Astrocyte of the spinal cord (primary cell): ENCODE measurements around the gene ODAD4.
A peak's percentile ranks its signal among the peaks of the same experiment; 100 is the strongest.

Source experiments
- DNase-seq: peaks from one replicate; pipeline ENCODE4 v3.0.0; 2011; ENCODE audit warnings: low read depth, low spot score
- H3K4me3 ChIP-seq: 2 replicates; pipeline ENCODE4 v1.5.1; 2011; ENCODE audit warnings: low read depth, mild to moderate bottlenecking, low read length, moderate library complexity
- CTCF ChIP-seq: IDR thresholded peaks from 2 replicates; pipeline ENCODE4 v1.5.1; 2012; ENCODE audit warnings: low read depth, mild to moderate bottlenecking, low read length, inconsistent platforms
- in situ Hi-C: cut with HindIII; loops from 2 replicates; pipeline ENCODE4 v1.10.0; 2017; ENCODE audit warnings: low sequenced_read_pairs

ODAD4 gene

GRCh38 chr17:41973408-41973811 is 43.0 kb downstream of the ODAD4 start:
- H3K4me3 ChIP-seq: no peak overlapping the region
- in situ Hi-C loops: no loop called here

GRCh38 chr17:41974031-41974430 is 43.6 kb downstream of the ODAD4 start:
- no peak for TF ChIP-seq CTCF
- H3K4me3 ChIP-seq: no peak overlapping the region
- in situ Hi-C loops: no loop called here
- no peak for DNase-seq

More at GRCh38 chr17:41973408-41973811, 43.0 kb downstream of the ODAD4 start:
- TF ChIP-seq CTCF: no peak
- DNase-seq: no peak

- no peak for TF ChIP-seq CTCF
- H3K4me3 ChIP-seq: no peak overlapping the region
- in situ Hi-C loops: no loop called here
- DNase-seq: no peak
Observed at GRCh38 chr17:41974658-41975057, 44.2 kb downstream of the ODAD4 start.

GRCh38 chr17:41975099-41976083 is 45.0 kb downstream of the ODAD4 start:
- TF ChIP-seq CTCF: no peak

GRCh38 chr17:41976142-41976768 is 45.8 kb downstream of the ODAD4 start:
- in situ Hi-C loops: no loop called here
- no peak for DNase-seq
- H3K4me3 ChIP-seq: no peak overlapping the region
- no peak for TF ChIP-seq CTCF

More at GRCh38 chr17:41975099-41976083, 45.0 kb downstream of the ODAD4 start:
- in situ Hi-C loops: no loop called here
- DNase-seq: peak; percentile 53
- no peak overlapping the region for H3K4me3 ChIP-seq

- TF ChIP-seq CTCF: no peak
- in situ Hi-C loops: no loop called here
- no peak for DNase-seq
- no peak overlapping the region for H3K4me3 ChIP-seq
Observed at GRCh38 chr17:41977991-41978390, 47.6 kb downstream of the ODAD4 start.
